Choroid plexus epithelial cell (primary cell): Measurements from ENCODE around the gene TXNDC11.
A peak's percentile ranks its signal among the peaks of the same experiment; 100 is the strongest.
"Not testable (repeated sequence)": the region's sequence is repeated elsewhere in the genome, so short reads cannot be mapped to it uniquely, and the experiment has no call there.

ENCODE experiments used
- DNase-seq: peaks from one replicate; pipeline ENCODE4 v3.0.0-alpha.2; 2010; ENCODE audit warnings: low read depth
- H3K4me3 ChIP-seq: 2 replicates; pipeline ENCODE4 v1.5.1; 2011; ENCODE audit warnings: low read depth, mild to moderate bottlenecking, control low read depth, low read length, moderate library complexity
- TF ChIP-seq, protein P1 (sequence below): conservative IDR thresholded peaks from 2 replicates; pipeline ENCODE4 v1.5.1; 2011; ENCODE audit warnings: low read depth, mild to moderate bottlenecking, control low read depth, inconsistent platforms, low read length, moderate library complexity

TXNDC11 gene, protein sequence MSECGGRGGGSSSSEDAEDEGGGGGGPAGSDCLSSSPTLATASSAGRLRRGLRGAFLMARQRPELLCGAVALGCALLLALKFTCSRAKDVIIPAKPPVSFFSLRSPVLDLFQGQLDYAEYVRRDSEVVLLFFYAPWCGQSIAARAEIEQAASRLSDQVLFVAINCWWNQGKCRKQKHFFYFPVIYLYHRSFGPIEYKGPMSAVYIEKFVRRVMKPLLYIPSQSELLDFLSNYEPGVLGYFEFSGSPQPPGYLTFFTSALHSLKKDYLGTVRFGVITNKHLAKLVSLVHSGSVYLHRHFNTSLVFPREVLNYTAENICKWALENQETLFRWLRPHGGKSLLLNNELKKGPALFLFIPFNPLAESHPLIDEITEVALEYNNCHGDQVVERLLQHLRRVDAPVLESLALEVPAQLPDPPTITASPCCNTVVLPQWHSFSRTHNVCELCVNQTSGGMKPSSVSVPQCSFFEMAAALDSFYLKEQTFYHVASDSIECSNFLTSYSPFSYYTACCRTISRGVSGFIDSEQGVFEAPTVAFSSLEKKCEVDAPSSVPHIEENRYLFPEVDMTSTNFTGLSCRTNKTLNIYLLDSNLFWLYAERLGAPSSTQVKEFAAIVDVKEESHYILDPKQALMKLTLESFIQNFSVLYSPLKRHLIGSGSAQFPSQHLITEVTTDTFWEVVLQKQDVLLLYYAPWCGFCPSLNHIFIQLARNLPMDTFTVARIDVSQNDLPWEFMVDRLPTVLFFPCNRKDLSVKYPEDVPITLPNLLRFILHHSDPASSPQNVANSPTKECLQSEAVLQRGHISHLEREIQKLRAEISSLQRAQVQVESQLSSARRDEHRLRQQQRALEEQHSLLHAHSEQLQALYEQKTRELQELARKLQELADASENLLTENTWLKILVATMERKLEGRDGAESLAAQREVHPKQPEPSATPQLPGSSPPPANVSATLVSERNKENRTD

GRCh38 chr16:11742536-11743307 is at the start of gene TXNDC11:
Gene TXNDC11 (minus strand): TSS chr16:11742857. CDS start chr16:11742730, 127 bp downstream.
- H3K4me3 ChIP-seq, result peak within 1 kb of the TSS; percentile 87
- TF ChIP-seq, protein P1, sequence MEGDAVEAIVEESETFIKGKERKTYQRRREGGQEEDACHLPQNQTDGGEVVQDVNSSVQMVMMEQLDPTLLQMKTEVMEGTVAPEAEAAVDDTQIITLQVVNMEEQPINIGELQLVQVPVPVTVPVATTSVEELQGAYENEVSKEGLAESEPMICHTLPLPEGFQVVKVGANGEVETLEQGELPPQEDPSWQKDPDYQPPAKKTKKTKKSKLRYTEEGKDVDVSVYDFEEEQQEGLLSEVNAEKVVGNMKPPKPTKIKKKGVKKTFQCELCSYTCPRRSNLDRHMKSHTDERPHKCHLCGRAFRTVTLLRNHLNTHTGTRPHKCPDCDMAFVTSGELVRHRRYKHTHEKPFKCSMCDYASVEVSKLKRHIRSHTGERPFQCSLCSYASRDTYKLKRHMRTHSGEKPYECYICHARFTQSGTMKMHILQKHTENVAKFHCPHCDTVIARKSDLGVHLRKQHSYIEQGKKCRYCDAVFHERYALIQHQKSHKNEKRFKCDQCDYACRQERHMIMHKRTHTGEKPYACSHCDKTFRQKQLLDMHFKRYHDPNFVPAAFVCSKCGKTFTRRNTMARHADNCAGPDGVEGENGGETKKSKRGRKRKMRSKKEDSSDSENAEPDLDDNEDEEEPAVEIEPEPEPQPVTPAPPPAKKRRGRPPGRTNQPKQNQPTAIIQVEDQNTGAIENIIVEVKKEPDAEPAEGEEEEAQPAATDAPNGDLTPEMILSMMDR, result no peak
- DNase-seq, result peak; percentile 99

DNA sequence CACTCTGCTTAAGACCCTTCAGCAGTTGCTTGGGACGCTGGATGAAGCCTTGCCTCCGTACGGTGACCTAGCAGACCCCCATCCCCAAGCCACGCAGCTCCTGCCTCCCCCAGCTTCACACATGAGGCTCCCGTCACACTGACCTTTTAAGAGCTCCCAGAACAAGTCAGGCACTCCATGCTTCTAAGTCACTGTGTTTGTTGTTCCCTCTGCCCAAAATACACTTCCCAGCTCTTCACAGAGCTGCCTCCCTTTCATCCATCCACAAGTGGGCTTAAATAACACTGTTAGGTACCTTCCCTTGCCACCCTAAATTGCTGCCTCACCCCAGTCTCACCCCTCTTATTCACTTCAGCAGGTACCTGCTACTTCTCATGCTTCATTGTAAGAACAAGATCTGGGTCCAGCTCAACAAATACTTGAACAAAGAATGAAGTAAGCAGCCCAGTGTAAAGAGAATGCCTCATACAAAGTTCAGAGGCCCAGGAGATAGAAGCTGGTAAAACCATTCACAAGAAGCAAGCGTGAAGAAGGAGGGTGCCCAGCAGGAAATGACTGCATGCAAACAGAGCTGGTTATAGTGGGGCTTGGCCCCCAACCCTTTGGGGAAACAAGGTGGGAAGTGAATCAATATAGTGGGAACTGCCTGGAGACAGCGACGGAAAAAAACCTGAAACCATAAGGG is 48.6 kb upstream of the TXNDC11 start:
- TF ChIP-seq, protein P1, result no peak
- no peak overlapping the region for H3K4me3 ChIP-seq
- DNase-seq, result no peak

DNA sequence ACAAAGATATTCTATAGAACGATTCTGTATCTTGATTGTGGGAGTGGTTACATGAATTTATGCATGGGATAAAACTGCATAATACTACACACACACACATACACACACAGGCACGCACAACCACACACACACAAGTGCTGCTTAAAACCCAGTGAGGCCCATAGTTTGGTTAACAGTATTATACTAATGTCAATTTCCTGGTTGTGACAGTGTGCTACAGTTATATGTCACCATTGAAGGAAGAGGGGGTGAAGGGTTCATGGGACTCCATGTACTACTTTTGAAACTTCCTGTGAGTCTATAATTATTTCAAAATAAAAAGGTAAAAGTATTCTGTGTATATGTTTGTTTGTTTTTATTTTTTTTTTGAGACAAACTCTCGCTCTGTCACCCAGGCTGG is 46.3 kb upstream of the TXNDC11 start:
- TF ChIP-seq, protein P1, result no peak
- H3K4me3 ChIP-seq, result no peak overlapping the region
- no peak for DNase-seq

- H3K4me3 ChIP-seq, DNase-seq: not testable (repeated sequence)
Observed at GRCh38 chr16:11784980-11785599, 42.4 kb upstream of the TXNDC11 start.

- not testable (repeated sequence) for DNase-seq, H3K4me3 ChIP-seq
Observed at GRCh38 chr16:11784381-11784780, 41.7 kb upstream of the TXNDC11 start.

- TF ChIP-seq, protein P1, result no peak
- no peak overlapping the region for H3K4me3 ChIP-seq
- DNase-seq, result no peak
Observed at GRCh38 chr16:11784038-11784369, 41.3 kb upstream of the TXNDC11 start.

DNA sequence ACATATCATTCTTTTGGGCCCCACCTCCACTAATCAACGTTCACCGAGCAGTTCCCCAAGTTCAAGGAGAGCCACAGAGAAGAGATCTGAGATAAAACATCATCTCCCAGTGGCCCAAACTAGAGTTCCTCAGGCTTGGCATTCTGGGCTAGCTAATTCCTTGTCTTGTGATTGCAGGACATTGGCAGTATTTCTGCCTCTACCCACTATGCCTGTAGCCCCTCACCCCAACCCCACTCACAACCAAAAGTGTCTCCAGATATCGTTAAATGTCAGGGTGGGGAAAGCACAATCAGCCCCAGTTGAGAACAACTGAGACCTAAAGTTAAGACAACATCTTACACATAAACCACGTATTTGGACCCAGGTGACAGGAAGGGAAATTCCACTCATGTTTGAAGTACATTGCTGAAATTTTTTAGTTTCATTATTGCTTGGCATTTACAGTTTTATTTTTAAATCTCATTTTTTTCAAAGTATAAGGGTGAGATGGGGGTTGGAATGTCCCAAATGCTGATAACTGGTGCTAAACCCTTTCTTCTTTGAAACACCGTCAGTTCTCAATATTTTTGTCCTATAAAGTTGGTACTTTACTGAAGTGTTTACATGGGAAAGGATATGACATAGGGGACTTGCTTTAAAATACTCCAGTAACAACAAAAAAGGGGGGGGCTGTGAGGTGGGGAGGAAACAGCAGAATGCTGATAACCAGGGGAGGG is 40.8 kb upstream of the TXNDC11 start:
- TF ChIP-seq, protein P1, result no peak
- H3K4me3 ChIP-seq, result peak overlapping the region; percentile 4
- DNase-seq, result peak; percentile 84
